SKM-1 treated with dmso at 0.1 percent for 144 hours (cell line): Measurements from ENCODE around the gene RTP5.
"Not testable (repeated sequence)": the region's sequence is repeated elsewhere in the genome, so short reads cannot be mapped to it uniquely, and the experiment has no call there.

Source experiments
- DNase-seq: peaks from one replicate; lab custom pipeline; 2025; ENCODE audit not compliant: unreplicated experiment; lab: John Stamatoyannopoulos, UW

The RTP5 gene

GRCh38 chr2:241869087-241869961, at the start of gene RTP5:
Gene RTP5, plus strand, starts transcription at chr2:241869729. Its CDS starts 28 bp downstream, at chr2:241869757.
- DNase-seq: no peak

- DNase-seq: not testable (repeated sequence)
Measured at GRCh38 chr2:241819947-241820624, 49.4 kb upstream of the RTP5 start.

- DNase-seq: no peak
Measured at GRCh38 chr2:241820625-241821384, 48.7 kb upstream of the RTP5 start.

GRCh38 chr2:241821460-241822263, 47.9 kb upstream of the RTP5 start:
- no peak for DNase-seq

DNA sequence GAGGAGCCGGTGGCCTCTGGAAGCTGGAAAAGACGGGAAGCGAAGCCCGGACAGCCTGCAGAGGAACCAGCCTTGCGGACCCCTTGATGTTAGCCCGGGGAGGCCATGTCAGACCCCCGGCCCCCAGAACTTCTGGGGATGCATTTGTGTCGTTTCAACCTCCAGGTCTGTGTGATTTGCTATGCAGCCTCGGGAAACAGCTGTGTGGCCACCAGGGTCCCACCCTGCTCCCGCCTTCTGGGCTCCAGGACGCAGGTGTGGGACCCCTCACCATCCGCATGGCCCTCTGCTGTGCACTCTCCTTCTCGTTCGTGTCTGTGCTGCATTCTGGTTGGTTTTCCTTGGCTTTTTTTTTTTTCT, 47.3 kb upstream of the RTP5 start:
- DNase-seq: no peak

DNA sequence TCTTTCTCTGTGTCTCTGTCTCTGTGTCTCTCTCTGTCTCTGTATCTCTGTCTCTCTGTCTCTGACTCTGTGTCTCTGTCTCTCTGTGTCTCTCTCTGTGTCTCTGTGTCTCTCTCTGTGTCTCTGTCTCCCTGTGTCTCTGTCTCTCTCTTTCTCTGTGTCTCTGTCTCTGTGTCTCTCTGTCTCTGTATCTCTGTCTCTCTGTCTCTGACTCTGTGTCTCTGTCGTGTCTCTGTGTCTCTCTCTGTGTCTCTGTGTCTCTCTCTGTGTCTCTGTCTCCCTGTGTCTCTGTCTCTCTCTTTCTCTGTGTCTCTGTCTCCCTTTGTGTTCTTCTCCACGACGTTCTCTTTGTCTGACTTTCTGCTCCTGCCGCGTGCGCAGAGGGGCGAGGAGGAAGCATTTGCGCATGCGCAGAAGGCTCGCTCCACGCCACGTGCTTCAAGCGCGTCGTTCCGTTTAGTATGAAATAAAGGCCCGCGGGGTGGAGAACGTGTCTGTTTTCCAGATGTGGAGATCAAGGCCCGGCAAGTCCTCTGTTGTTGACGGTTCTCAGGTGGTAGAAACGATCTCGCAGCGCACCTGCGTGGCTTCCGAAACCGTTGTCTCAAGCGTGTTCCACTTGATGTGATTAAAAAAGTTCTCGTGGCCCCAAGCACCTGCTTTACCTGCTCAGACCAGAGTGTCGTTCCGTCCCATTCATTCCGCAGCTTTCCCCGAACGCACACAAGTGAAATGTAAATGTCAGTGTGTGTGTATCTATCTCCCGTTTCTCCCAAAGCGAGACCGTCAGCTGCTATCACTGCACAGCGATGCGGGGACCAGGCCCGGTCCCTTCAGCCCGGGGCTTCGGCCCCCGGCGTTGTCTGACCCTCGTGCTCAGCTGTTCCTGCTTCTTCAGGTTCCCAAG, 45.7 kb upstream of the RTP5 start:
- not testable (repeated sequence) for DNase-seq

DNA sequence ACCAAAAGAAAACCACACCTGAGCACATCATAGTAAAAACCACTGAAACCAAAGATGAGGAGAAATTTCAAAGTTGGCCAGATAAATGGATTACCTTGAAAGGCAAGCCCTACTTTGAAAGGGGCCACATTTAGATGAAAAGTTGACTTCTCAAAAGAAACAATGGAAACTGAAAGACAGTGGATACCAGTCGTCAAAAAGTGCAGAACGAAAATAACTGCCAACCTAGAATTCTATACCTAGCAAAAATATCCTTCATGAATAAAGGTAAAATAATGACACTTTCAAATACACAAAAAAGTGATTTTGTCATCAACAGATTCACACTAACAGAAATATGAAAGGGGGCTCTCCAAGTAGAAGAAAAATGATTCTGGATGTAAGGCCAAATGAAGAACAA, 42.1 kb upstream of the RTP5 start:
- DNase-seq: no peak

GRCh38 chr2:241833101-241833663, 36.3 kb upstream of the RTP5 start:
- no peak for DNase-seq

GRCh38 chr2:241833756-241834526, 35.6 kb upstream of the RTP5 start:
- DNase-seq: not testable (repeated sequence)

GRCh38 chr2:241834527-241835210, 34.9 kb upstream of the RTP5 start:
- DNase-seq: no peak

DNA sequence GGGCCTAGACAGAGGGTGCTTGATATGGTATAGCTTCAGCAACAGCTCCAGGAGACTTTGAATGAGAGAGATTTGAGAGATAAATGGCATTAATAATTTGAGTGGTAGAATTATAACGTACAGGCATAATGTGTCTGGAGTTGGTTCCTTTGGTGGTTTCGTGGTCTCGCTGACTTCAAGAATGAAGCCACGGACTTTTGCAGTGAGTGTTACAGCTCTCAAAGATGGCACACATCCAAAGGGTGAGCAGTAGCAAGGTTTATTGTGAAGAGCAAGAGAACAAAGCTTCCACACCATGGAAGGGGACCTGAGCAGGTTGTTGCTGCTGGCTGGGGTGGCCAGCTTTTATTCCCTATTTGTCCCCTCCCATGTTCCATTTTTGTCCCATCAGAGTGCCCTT, 33.9 kb upstream of the RTP5 start:
- DNase-seq: no peak

GRCh38 chr2:241836292-241836691, 33.2 kb upstream of the RTP5 start:
- no peak for DNase-seq

GRCh38 chr2:241837197-241837965, 32.1 kb upstream of the RTP5 start:
- DNase-seq: no peak

- DNase-seq: no peak
Measured at GRCh38 chr2:241841181-241842066, 28.1 kb upstream of the RTP5 start.

- DNase-seq: no peak
Measured at GRCh38 chr2:241842067-241842415, 27.5 kb upstream of the RTP5 start.

GRCh38 chr2:241842620-241843211, 26.8 kb upstream of the RTP5 start:
- peak; percentile 64 for DNase-seq
